ENCODE results near the gene UBE4B.

Gene UBE4B

GRCh38 chr1:10045480-10046355 lies 13.0 kb downstream of the UBE4B start:
- Histone ChIP-seq H3K9me3 (ENCODE audit: low read length) (no peaks in the 10 kb centered on the region), H3K27ac (ENCODE audit: low read depth, low read length) (peak overlapping the region; percentile 50), H3K4me3 (ENCODE audit: low read depth in 1 of 2, low read length in 2 of 2) (peak overlapping the region in 1 of 2 donors; percentile 14), H3K9ac (ENCODE audit: low read length) (no peak overlapping the region), H3K4me1 (ENCODE audit: insufficient read depth, low read length) (peaks cover 29% of the 10 kb centered on the region), H3K27me3 (ENCODE audit: control insufficient read depth in 1 of 2, insufficient read depth in 2 of 2, low read length in 2 of 2) (no peaks in the 10 kb centered on the region), H3K36me3 (ENCODE audit: insufficient read depth, low read length) (no peaks in the 10 kb centered on the region)

GRCh38 chr1:10046356-10047085 lies 13.8 kb downstream of the UBE4B start:
- Histone ChIP-seq H3K4me1 (ENCODE audit: insufficient read depth, low read length) (peaks cover 29% of the 10 kb centered on the region), H3K9ac (ENCODE audit: low read length) (no peak overlapping the region), H3K27ac (ENCODE audit: low read depth, low read length) (peak overlapping the region; percentile 50), H3K9me3 (ENCODE audit: low read length) (no peaks in the 10 kb centered on the region), H3K27me3 (ENCODE audit: control insufficient read depth in 1 of 2, insufficient read depth in 2 of 2, low read length in 2 of 2) (no peaks in the 10 kb centered on the region), H3K36me3 (ENCODE audit: insufficient read depth, low read length) (no peaks in the 10 kb centered on the region), H3K4me3 (ENCODE audit: low read depth in 1 of 2, low read length in 2 of 2) (peak overlapping the region in 1 of 2 donors; percentile 14)

GRCh38 chr1:10048601-10049000 lies 15.8 kb downstream of the UBE4B start:
- Histone ChIP-seq H3K9me3 (ENCODE audit: low read length) (no peaks in the 10 kb centered on the region), H3K4me3 (ENCODE audit: low read depth in 1 of 2, low read length in 2 of 2) (no peak overlapping the region), H3K27me3 (ENCODE audit: control insufficient read depth in 1 of 2, insufficient read depth in 2 of 2, low read length in 2 of 2) (no peaks in the 10 kb centered on the region), H3K9ac (ENCODE audit: low read length) (no peak overlapping the region), H3K4me1 (ENCODE audit: insufficient read depth, low read length) (peaks cover 29% of the 10 kb centered on the region), H3K36me3 (ENCODE audit: insufficient read depth, low read length) (no peaks in the 10 kb centered on the region), H3K27ac (ENCODE audit: low read depth, low read length) (no peak overlapping the region)

GRCh38 chr1:10050611-10051010 lies 17.9 kb downstream of the UBE4B start:
- H3K27me3 ChIP-seq (ENCODE audit: control insufficient read depth in 1 of 2, insufficient read depth in 2 of 2, low read length in 2 of 2): no peaks in the 10 kb centered on the region
- H3K36me3 ChIP-seq (ENCODE audit: insufficient read depth, low read length): no peaks in the 10 kb centered on the region
- H3K4me3 ChIP-seq (ENCODE audit: low read depth in 1 of 2, low read length in 2 of 2): no peak overlapping the region
- H3K4me1 ChIP-seq (ENCODE audit: insufficient read depth, low read length): peaks cover 21% of the 10 kb centered on the region
- H3K9ac ChIP-seq (ENCODE audit: low read length): no peak overlapping the region
- H3K27ac ChIP-seq (ENCODE audit: low read depth, low read length): no peak overlapping the region
- H3K9me3 ChIP-seq (ENCODE audit: low read length): no peaks in the 10 kb centered on the region

GRCh38 chr1:10051656-10052055 lies 18.9 kb downstream of the UBE4B start:
- H3K36me3 ChIP-seq (ENCODE audit: insufficient read depth, low read length): no peaks in the 10 kb centered on the region
- H3K4me3 ChIP-seq (ENCODE audit: low read depth in 1 of 2, low read length in 2 of 2): no peak overlapping the region
- no peak overlapping the region for H3K9ac ChIP-seq (ENCODE audit: low read length)
- no peaks in the 10 kb centered on the region for H3K27me3 ChIP-seq (ENCODE audit: control insufficient read depth in 1 of 2, insufficient read depth in 2 of 2, low read length in 2 of 2)
- no peak overlapping the region for H3K27ac ChIP-seq (ENCODE audit: low read depth, low read length)
- peaks cover 18% of the 10 kb centered on the region for H3K4me1 ChIP-seq (ENCODE audit: insufficient read depth, low read length)
- no peaks in the 10 kb centered on the region for H3K9me3 ChIP-seq (ENCODE audit: low read length)

GRCh38 chr1:10052347-10052746 lies 19.6 kb downstream of the UBE4B start:
- Histone ChIP-seq H3K36me3 (ENCODE audit: insufficient read depth, low read length) (no peaks in the 10 kb centered on the region), H3K9me3 (ENCODE audit: low read length) (no peaks in the 10 kb centered on the region), H3K27me3 (ENCODE audit: control insufficient read depth in 1 of 2, insufficient read depth in 2 of 2, low read length in 2 of 2) (no peaks in the 10 kb centered on the region), H3K4me1 (ENCODE audit: insufficient read depth, low read length) (peaks cover 13% of the 10 kb centered on the region), H3K27ac (ENCODE audit: low read depth, low read length) (no peak overlapping the region), H3K4me3 (ENCODE audit: low read depth in 1 of 2, low read length in 2 of 2) (no peak overlapping the region), H3K9ac (ENCODE audit: low read length) (no peak overlapping the region)

GRCh38 chr1:10054465-10054864 lies 21.7 kb downstream of the UBE4B start:
- H3K9ac ChIP-seq (ENCODE audit: low read length): no peak overlapping the region
- H3K4me1 ChIP-seq (ENCODE audit: insufficient read depth, low read length): peaks cover 22% of the 10 kb centered on the region
- no peaks in the 10 kb centered on the region for H3K36me3 ChIP-seq (ENCODE audit: insufficient read depth, low read length)
- no peak overlapping the region for H3K4me3 ChIP-seq (ENCODE audit: low read depth in 1 of 2, low read length in 2 of 2)
- H3K9me3 ChIP-seq (ENCODE audit: low read length): no peaks in the 10 kb centered on the region
- no peaks in the 10 kb centered on the region for H3K27me3 ChIP-seq (ENCODE audit: control insufficient read depth in 1 of 2, insufficient read depth in 2 of 2, low read length in 2 of 2)
- no peak overlapping the region for H3K27ac ChIP-seq (ENCODE audit: low read depth, low read length)

- Histone ChIP-seq H3K36me3 (ENCODE audit: insufficient read depth, low read length) (no peaks in the 10 kb centered on the region), H3K27ac (ENCODE audit: low read depth, low read length) (no peak overlapping the region), H3K27me3 (ENCODE audit: control insufficient read depth in 1 of 2, insufficient read depth in 2 of 2, low read length in 2 of 2) (no peaks in the 10 kb centered on the region), H3K9me3 (ENCODE audit: low read length) (no peaks in the 10 kb centered on the region), H3K4me1 (ENCODE audit: insufficient read depth, low read length) (peaks cover 22% of the 10 kb centered on the region), H3K9ac (ENCODE audit: low read length) (no peak overlapping the region), H3K4me3 (ENCODE audit: low read depth in 1 of 2, low read length in 2 of 2) (no peak overlapping the region)
These were observed 23.8 kb downstream of the UBE4B start for GRCh38 chr1:10056599-10056987.

GRCh38 chr1:10057343-10057742 lies 24.6 kb downstream of the UBE4B start:
- no peak overlapping the region for H3K9ac ChIP-seq (ENCODE audit: low read length)
- H3K4me3 ChIP-seq (ENCODE audit: low read depth in 1 of 2, low read length in 2 of 2): no peak overlapping the region
- H3K4me1 ChIP-seq (ENCODE audit: insufficient read depth, low read length): peaks cover 22% of the 10 kb centered on the region
- no peaks in the 10 kb centered on the region for H3K9me3 ChIP-seq (ENCODE audit: low read length)
- H3K27ac ChIP-seq (ENCODE audit: low read depth, low read length): no peak overlapping the region
- no peaks in the 10 kb centered on the region for H3K36me3 ChIP-seq (ENCODE audit: insufficient read depth, low read length)
- no peaks in the 10 kb centered on the region for H3K27me3 ChIP-seq (ENCODE audit: control insufficient read depth in 1 of 2, insufficient read depth in 2 of 2, low read length in 2 of 2)

GRCh38 chr1:10057796-10058195 lies 25.0 kb downstream of the UBE4B start:
- no peak overlapping the region for H3K4me3 ChIP-seq (ENCODE audit: low read depth in 1 of 2, low read length in 2 of 2)

GRCh38 chr1:10059342-10059718 lies 26.6 kb downstream of the UBE4B start:
- H3K4me3 ChIP-seq (ENCODE audit: low read depth in 1 of 2, low read length in 2 of 2): no peak overlapping the region

More at GRCh38 chr1:10057796-10058195, 25.0 kb downstream of the UBE4B start:
- H3K9ac ChIP-seq (ENCODE audit: low read length): no peak overlapping the region
- no peak overlapping the region for H3K27ac ChIP-seq (ENCODE audit: low read depth, low read length)
- no peaks in the 10 kb centered on the region for H3K9me3 ChIP-seq (ENCODE audit: low read length)
- no peaks in the 10 kb centered on the region for H3K27me3 ChIP-seq (ENCODE audit: control insufficient read depth in 1 of 2, insufficient read depth in 2 of 2, low read length in 2 of 2)
- peaks cover 22% of the 10 kb centered on the region for H3K4me1 ChIP-seq (ENCODE audit: insufficient read depth, low read length)
- H3K36me3 ChIP-seq (ENCODE audit: insufficient read depth, low read length): no peaks in the 10 kb centered on the region

More at GRCh38 chr1:10059342-10059718, 26.6 kb downstream of the UBE4B start:
- Histone ChIP-seq H3K27me3 (ENCODE audit: control insufficient read depth in 1 of 2, insufficient read depth in 2 of 2, low read length in 2 of 2) (no peaks in the 10 kb centered on the region), H3K9ac (ENCODE audit: low read length) (no peak overlapping the region), H3K36me3 (ENCODE audit: insufficient read depth, low read length) (no peaks in the 10 kb centered on the region), H3K4me1 (ENCODE audit: insufficient read depth, low read length) (peaks cover 22% of the 10 kb centered on the region), H3K9me3 (ENCODE audit: low read length) (no peaks in the 10 kb centered on the region), H3K27ac (ENCODE audit: low read depth, low read length) (no peak overlapping the region)
